Caco-2 (cell line): ENCODE measurements around the gene DDO. TPM values are rescaled to one million over a fixed set of nuclear protein-coding genes. Genes with fewer than 3 reads are reported as not detected.

Experiments used
- BruUV-seq: library from RNA; stranded (reverse); fragments of 400-500 nt; replicated peaks from 2 replicates; lab custom pipeline; 2021; lab: Mats Ljungman, UMichigan
- CTCF ChIA-PET: fragments of 300-600 bp; sonication (Branson Sonifier 250); formaldehyde crosslinking; loops from one replicate; lab custom pipeline; 2022; ENCODE audit warnings: antibody characterized with exemption; lab: Charles Lee
- POLR2A ChIA-PET: fragments of 300-600 bp; sonication (Branson Sonifier 250); formaldehyde crosslinking; loops from one replicate; lab custom pipeline; 2022; ENCODE audit warnings: antibody characterized with exemption; lab: Charles Lee
- DNase-seq, 2 experiments: peaks; one replicate each; pipeline versions ENCODE4 v3.0.0 to v3.0.0-alpha.2; 2020 to 2022
- H3K27me3 ChIP-seq: replicated peaks from 2 replicates; pipeline ENCODE4 v1.6.0; 2011; ENCODE audit warnings: low read length; ENCODE audit not compliant: control insufficient read depth, insufficient read depth
- H3K36me3 ChIP-seq: 2 replicates; pipeline ENCODE4 v1.5.1; 2011; ENCODE audit warnings: low read length; ENCODE audit not compliant: control insufficient read depth, insufficient read depth
- H3K4me1 ChIP-seq: fragments of 250-450 bp; sonication (Bioruptor Pico); 2 replicates; pipeline ENCODE4 v1.5.1; 2020; ENCODE audit warnings: mild to moderate bottlenecking
- H3K4me3 ChIP-seq: 2 replicates; pipeline ENCODE4 v1.5.1; 2011; ENCODE audit warnings: low read depth, mild to moderate bottlenecking, control low read depth, low read length
- H3K9me3 ChIP-seq: fragments of 250-450 bp; sonication (Bioruptor Pico); 2 replicates; pipeline ENCODE4 v1.5.1; 2020; ENCODE audit warnings: mild to moderate bottlenecking, moderate library complexity
- H3K27ac Mint-ChIP-seq: one replicate; pipeline ENCODE4 v1.8.0; 2022; ENCODE audit warnings: mixed read lengths; ENCODE audit not compliant: unreplicated experiment
- H3K27me3 Mint-ChIP-seq: one replicate; pipeline ENCODE4 v1.8.0; 2022; ENCODE audit warnings: mixed read lengths; ENCODE audit not compliant: insufficient read depth, unreplicated experiment
- H3K36me3 Mint-ChIP-seq: one replicate; pipeline ENCODE4 v1.8.0; 2022; ENCODE audit warnings: mild to moderate bottlenecking, mixed read lengths; ENCODE audit not compliant: insufficient read depth, unreplicated experiment
- H3K4me1 Mint-ChIP-seq: one replicate; pipeline ENCODE4 v1.8.0; 2022; ENCODE audit warnings: low read depth, mixed read lengths; ENCODE audit not compliant: unreplicated experiment
- H3K4me3 Mint-ChIP-seq: one replicate; pipeline ENCODE4 v1.8.0; 2022; ENCODE audit warnings: mild to moderate bottlenecking, moderate library complexity, mixed read lengths; ENCODE audit not compliant: unreplicated experiment
- H3K9me3 Mint-ChIP-seq: one replicate; pipeline ENCODE4 v1.8.0; 2022; ENCODE audit warnings: mixed read lengths; ENCODE audit not compliant: unreplicated experiment
- CTCF ChIP-seq, 2 experiments: fragments of 200-600 bp in 1 of 2; IDR thresholded peaks; 1 replicate in 1 of 2; 2 replicates in 1 of 2; pipeline versions ENCODE4 v1.5.1 to v1.8.0; 2011 to 2022; ENCODE audit warnings: antibody characterized with exemption in 1 of 2, control low read depth in 1 of 2, inconsistent platforms in 1 of 2, low read depth in 1 of 2, low read length in 1 of 2, mild to moderate bottlenecking in 1 of 2, moderate library complexity in 1 of 2; ENCODE audit not compliant: insufficient read depth in 1 of 2, severe bottlenecking in 1 of 2, unreplicated experiment in 1 of 2
- intact Hi-C: fragments of 100-400 bp; cut with micrococcal nuclease; formaldehyde crosslinking; loops from one replicate; pipeline ENCODE4 v1.10.0; 2022; ENCODE audit not compliant: unreplicated experiment
- total RNA-seq: library from RNA; stranded (reverse); gene quantifications from 2 replicates; pipeline ENCODE4 v1.2.3, GENCODE V29; 2022

The DDO gene
- total RNA-seq, 1 experiment from 2014 or later: not detected

GRCh38 chr6:110425816-110426215, 10.4 kb upstream of the DDO start:
- Mint-ChIP-seq H3K36me3 (no peaks in the 10 kb centered on the region), H3K27ac (no peak overlapping the region), H3K9me3 (peaks cover 13% of the 10 kb centered on the region), H3K4me1 (no peaks in the 10 kb centered on the region), H3K27me3 (peaks cover 11% of the 10 kb centered on the region), H3K4me3 (no peak overlapping the region)
- ChIA-PET POLR2A (no interaction called here), CTCF (no interaction called here)
- TF ChIP-seq CTCF (IDR thresholded peaks at IDR 0.05; ENCODE audit: insufficient read depth in 1 of 2, low read depth in 1 of 2, low read length in 1 of 2, severe bottlenecking in 1 of 2, unreplicated experiment in 1 of 2): no peak
- H3K9me3 ChIP-seq: no peaks in the 10 kb centered on the region
- BruUV-seq: no TSS peak
- intact Hi-C loops: no loop called here
- no peaks in the 10 kb centered on the region for H3K36me3 ChIP-seq
- DNase-seq: no peak
- no peaks in the 10 kb centered on the region for H3K4me1 ChIP-seq
- H3K27me3 ChIP-seq: no peaks in the 10 kb centered on the region
- no peak overlapping the region for H3K4me3 ChIP-seq

GRCh38 chr6:110422444-110422822, 7.1 kb upstream of the DDO start:
- Mint-ChIP-seq H3K9me3 (peaks cover 13% of the 10 kb centered on the region), H3K36me3 (no peaks in the 10 kb centered on the region), H3K27ac (no peak overlapping the region), H3K4me3 (no peak overlapping the region), H3K27me3 (peaks cover 8% of the 10 kb centered on the region), H3K4me1 (peaks cover 27% of the 10 kb centered on the region)
- no peak overlapping the region for H3K4me3 ChIP-seq
- no peaks in the 10 kb centered on the region for H3K9me3 ChIP-seq
- no peaks in the 10 kb centered on the region for H3K36me3 ChIP-seq
- H3K27me3 ChIP-seq: no peaks in the 10 kb centered on the region
- no peak for TF ChIP-seq CTCF (IDR thresholded peaks at IDR 0.05; ENCODE audit: insufficient read depth in 1 of 2, low read depth in 1 of 2, low read length in 1 of 2, severe bottlenecking in 1 of 2, unreplicated experiment in 1 of 2)
- POLR2A ChIA-PET: no interaction called here
- BruUV-seq: no TSS peak
- peaks cover 18% of the 10 kb centered on the region for H3K4me1 ChIP-seq
- intact Hi-C loops: no loop called here
- DNase-seq: no peak
- CTCF ChIA-PET: no interaction called here

GRCh38 chr6:110421749-110422443, 6.5 kb upstream of the DDO start:
- no peak overlapping the region for H3K4me3 Mint-ChIP-seq
- H3K4me1 Mint-ChIP-seq: peaks cover 27% of the 10 kb centered on the region
- no peaks in the 10 kb centered on the region for H3K9me3 ChIP-seq
- POLR2A ChIA-PET: no interaction called here
- H3K4me3 ChIP-seq: no peak overlapping the region
- peaks cover 13% of the 10 kb centered on the region for H3K9me3 Mint-ChIP-seq
- H3K4me1 ChIP-seq: peaks cover 18% of the 10 kb centered on the region
- no peaks in the 10 kb centered on the region for H3K36me3 Mint-ChIP-seq
- peaks cover 8% of the 10 kb centered on the region for H3K27me3 Mint-ChIP-seq
- H3K27ac Mint-ChIP-seq: no peak overlapping the region
- no TSS peak for BruUV-seq
- no peak for DNase-seq
- H3K36me3 ChIP-seq: no peaks in the 10 kb centered on the region
- no peaks in the 10 kb centered on the region for H3K27me3 ChIP-seq
- intact Hi-C loops: no loop called here
- TF ChIP-seq CTCF (IDR thresholded peaks at IDR 0.05; ENCODE audit: insufficient read depth in 1 of 2, low read depth in 1 of 2, low read length in 1 of 2, severe bottlenecking in 1 of 2, unreplicated experiment in 1 of 2): no peak
- CTCF ChIA-PET: no interaction called here
